K562 (cell line): ENCODE results near the gene HBP1. TPM values are rescaled to one million over a fixed set of nuclear protein-coding genes. Genes with fewer than 3 reads are reported as not detected.

Experiments used
- ARNT ChIP-seq, 2 experiments: fragments of 450-650 bp; IDR thresholded peaks; 2 replicates each; pipeline ENCODE4 v1.6.1; 2016; ENCODE audit warnings: mild to moderate bottlenecking in 1 of 2
- HEY1 ChIP-seq: fragments of 250-450 bp; sonication (Bioruptor Pico); IDR thresholded peaks from 2 replicates; pipeline ENCODE4 v1.5.0; 2020; ENCODE audit warnings: mild to moderate bottlenecking, moderate library complexity, borderline replicate concordance
- RBM22 ChIP-seq: fragments of 200-400 bp; formaldehyde crosslinking; IDR thresholded peaks from 2 replicates; pipeline ENCODE4 v1.6.1; 2018; ENCODE audit warnings: low read length, low read depth; ENCODE audit not compliant: poor library complexity, severe bottlenecking
- SMC3 ChIP-seq: conservative IDR thresholded peaks from 2 replicates; pipeline ENCODE4 v1.6.1; 2011; ENCODE audit warnings: low read depth, low read length, improper control_type of control experiment; ENCODE audit not compliant: insufficient read depth
- ZNF121 ChIP-seq: sonication (generic); formaldehyde crosslinking; conservative IDR thresholded peaks from 2 replicates; pipeline ENCODE4 v1.8.0; 2022; ENCODE audit warnings: missing genetic modification reagents
- polyA plus RNA-seq, 8 experiments: library from polyadenylated mRNA; depleted of rRNA in 4 of 8; stranded (reverse) in 5 of 8; unstranded in 3 of 8; fragments of >200 nt; fragmentation: Nextera tagmentation in 2 of 8; fragmentation: Illumina TruSeq in 1 of 8; extraction: Ambion mirVana in 2 of 8; extraction: Trizol in 1 of 8; gene quantifications; 2 replicates each; pipeline versions ENCODE4 v1.2.1 to v1.2.3, GENCODE V29; 2011 to 2014; ENCODE audit warnings: inconsistent platforms in 1 of 8, missing spikeins in 1 of 8
- total RNA-seq, 7 experiments: library from RNA; depleted of rRNA in 6 of 7; stranded (reverse); fragments of >200 nt in 6 of 7; fragmentation: Illumina TruSeq in 2 of 7; extraction: Trizol in 2 of 7; gene quantifications; 2 replicates each; pipeline versions ENCODE4 v1.2.1 to v1.2.3, GENCODE V29; 2011 to 2021; ENCODE audit warnings: low replicate concordance in 1 of 7
- TF ChIP-seq, protein P1 (sequence below), 2 experiments: fragments of 450-650 bp; IDR thresholded peaks; 2 replicates each; pipeline ENCODE4 v1.6.1; 2016; ENCODE audit warnings: mild to moderate bottlenecking in 2 of 2, borderline replicate concordance in 1 of 2, low read depth in 1 of 2, moderate library complexity in 1 of 2
- TF ChIP-seq, protein P2 (sequence below): fragments of 250-450 bp; sonication (Bioruptor Pico); IDR thresholded peaks from 2 replicates; pipeline ENCODE4 v1.8.0; 2021; ENCODE audit warnings: moderate library complexity, mild to moderate bottlenecking, inconsistent platforms
- TF ChIP-seq, protein P3 (sequence below): IDR thresholded peaks from 2 replicates; pipeline ENCODE4 v1.6.1; 2016; ENCODE audit warnings: missing genetic modification characterization, missing compliant biosample characterization
- TF ChIP-seq, protein P4 (sequence below): IDR thresholded peaks from 2 replicates; pipeline ENCODE4 v1.6.1; 2012; ENCODE audit warnings: low read depth, low read length, improper control_type of control experiment, borderline replicate concordance
- TF ChIP-seq, protein P5 (sequence below): sonication (generic); formaldehyde crosslinking; IDR thresholded peaks from 2 replicates; pipeline ENCODE4 v1.8.0; 2022; ENCODE audit warnings: mild to moderate bottlenecking, low read depth, missing genetic modification reagents

The HBP1 gene
- total and polyA plus RNA-seq, 9 of the 15 experiments (the other 6 are each of a cell fraction or from before 2014, with no cell fraction given), result 18.7 to 59.9 (median 27.0) TPM

DNA sequence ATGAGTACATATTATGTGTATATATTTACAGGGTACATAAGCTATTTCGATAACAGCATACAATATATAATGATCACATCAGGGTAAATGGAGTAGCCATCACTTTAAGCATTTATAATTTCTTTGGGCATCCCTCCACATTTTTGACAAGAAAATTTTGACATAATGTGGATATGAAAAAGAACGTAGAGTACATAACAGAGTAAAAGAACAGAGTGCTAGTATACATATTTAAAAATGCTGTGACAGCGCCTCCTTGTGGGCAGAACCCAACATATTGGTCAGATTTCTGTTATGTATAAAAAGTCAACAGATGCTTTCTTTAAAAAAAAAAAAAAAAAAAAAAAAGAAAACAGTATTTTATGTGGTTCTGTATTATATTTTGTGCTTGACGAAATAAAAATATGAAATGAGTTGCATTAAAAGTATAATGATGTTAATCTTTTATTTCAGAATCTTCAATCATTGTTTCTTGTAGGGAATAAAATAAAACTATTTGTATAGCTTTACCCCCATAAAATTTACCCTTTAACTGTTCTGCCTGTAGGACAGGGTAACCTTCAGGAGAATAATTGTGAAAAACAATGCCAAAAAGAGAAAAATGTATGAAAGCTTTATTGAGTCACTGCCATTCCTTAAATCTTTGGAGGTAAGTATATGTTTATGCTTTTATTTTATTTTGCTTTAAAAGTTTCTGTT is 18.3 kb upstream of the HBP1 start (continued):
- TF ChIP-seq, protein P1, sequence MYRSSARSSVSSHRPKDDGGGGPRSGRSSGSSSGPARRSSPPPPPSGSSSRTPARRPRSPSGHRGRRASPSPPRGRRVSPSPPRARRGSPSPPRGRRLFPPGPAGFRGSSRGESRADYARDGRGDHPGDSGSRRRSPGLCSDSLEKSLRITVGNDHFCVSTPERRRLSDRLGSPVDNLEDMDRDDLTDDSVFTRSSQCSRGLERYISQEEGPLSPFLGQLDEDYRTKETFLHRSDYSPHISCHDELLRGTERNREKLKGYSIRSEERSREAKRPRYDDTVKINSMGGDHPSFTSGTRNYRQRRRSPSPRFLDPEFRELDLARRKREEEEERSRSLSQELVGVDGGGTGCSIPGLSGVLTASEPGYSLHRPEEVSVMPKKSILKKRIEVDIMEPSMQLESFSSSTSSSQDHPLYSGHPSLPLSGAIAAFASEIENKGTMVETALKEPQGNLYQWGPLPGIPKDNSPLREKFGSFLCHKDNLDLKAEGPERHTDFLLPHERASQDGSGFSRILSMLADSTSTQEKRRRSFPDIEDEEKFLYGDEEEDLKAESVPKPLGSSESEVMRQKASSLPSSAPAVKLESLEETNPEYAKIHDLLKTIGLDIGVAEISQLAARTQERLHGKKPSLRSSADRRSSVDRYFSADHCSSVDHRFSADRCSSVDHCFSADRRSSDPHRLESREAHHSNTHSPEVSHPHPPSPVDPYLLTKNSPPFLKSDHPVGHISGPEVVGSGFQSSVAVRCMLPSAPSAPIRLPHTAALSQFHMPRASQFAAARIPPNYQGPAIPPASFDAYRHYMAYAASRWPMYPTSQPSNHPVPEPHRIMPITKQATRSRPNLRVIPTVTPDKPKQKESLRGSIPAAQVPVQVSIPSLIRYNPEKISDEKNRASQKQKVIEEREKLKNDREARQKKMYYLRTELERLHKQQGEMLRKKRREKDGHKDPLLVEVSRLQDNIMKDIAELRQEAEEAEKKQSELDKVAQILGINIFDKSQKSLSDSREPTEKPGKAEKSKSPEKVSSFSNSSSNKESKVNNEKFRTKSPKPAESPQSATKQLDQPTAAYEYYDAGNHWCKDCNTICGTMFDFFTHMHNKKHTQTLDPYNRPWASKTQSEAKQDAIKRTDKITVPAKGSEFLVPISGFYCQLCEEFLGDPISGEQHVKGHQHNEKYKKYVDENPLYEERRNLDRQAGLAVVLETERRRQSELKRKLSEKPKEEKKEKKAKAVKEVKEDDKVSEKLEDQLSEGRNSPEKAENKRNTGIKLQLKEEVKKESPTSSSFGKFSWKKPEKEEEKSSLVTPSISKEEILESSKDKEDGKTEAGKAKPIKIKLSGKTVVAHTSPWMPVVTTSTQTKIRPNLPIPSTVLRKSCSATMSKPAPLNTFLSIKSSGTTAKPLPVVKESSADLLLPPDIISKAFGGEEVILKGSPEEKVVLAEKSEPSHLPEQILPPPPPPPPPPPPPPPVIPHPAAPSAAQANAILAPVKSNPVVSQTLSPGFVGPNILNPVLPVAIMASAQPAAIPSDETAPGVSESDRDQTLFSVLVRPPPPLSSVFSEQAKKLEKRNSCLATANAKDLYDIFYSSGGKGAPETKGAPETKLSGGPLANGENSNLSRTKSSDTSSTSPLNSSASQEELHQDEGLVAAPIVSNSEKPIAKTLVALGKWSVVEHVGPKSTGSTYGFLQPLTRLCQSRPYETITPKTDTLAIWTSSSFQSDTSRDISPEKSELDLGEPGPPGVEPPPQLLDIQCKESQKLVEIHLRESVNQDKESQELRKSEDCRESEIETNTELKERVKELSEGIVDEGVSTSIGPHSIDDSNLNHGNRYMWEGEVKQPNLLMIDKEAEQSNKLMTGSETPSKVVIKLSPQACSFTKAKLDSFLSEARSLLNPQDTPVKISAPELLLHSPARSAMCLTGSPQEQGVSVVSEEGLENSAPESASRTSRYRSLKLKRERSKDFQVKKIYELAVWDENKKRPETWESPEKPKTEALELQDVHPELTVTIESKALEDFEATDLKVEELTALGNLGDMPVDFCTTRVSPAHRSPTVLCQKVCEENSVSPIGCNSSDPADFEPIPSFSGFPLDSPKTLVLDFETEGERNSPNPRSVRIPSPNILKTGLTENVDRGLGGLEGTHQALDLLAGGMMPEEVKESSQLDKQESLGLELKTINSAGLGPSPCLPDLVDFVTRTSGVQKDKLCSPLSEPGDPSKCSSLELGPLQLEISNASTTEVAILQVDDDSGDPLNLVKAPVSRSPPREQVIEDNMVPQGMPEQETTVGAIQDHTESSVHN (IDR thresholded peaks at IDR 0.05; ENCODE audit: borderline replicate concordance in 1 of 2, low read depth in 1 of 2), result 0 out of 4 replicates have a peak, but pooled peaks of 1 of the 2 experiments have one; percentile 22
- 0 out of 4 replicates have a peak, but pooled peaks of 1 of the 2 experiments have one; percentile 34 for TF ChIP-seq ARNT (IDR thresholded peaks at IDR 0.05)
- peak; percentile 87 for TF ChIP-seq SMC3
- TF ChIP-seq HEY1 (CRISPR knock-in tag), result no peak
- TF ChIP-seq, protein P2, sequence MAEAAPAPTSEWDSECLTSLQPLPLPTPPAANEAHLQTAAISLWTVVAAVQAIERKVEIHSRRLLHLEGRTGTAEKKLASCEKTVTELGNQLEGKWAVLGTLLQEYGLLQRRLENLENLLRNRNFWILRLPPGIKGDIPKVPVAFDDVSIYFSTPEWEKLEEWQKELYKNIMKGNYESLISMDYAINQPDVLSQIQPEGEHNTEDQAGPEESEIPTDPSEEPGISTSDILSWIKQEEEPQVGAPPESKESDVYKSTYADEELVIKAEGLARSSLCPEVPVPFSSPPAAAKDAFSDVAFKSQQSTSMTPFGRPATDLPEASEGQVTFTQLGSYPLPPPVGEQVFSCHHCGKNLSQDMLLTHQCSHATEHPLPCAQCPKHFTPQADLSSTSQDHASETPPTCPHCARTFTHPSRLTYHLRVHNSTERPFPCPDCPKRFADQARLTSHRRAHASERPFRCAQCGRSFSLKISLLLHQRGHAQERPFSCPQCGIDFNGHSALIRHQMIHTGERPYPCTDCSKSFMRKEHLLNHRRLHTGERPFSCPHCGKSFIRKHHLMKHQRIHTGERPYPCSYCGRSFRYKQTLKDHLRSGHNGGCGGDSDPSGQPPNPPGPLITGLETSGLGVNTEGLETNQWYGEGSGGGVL (CRISPR knock-in tag), result no peak
- TF ChIP-seq RBM22, result peak; percentile 50
- TF ChIP-seq, protein P3, sequence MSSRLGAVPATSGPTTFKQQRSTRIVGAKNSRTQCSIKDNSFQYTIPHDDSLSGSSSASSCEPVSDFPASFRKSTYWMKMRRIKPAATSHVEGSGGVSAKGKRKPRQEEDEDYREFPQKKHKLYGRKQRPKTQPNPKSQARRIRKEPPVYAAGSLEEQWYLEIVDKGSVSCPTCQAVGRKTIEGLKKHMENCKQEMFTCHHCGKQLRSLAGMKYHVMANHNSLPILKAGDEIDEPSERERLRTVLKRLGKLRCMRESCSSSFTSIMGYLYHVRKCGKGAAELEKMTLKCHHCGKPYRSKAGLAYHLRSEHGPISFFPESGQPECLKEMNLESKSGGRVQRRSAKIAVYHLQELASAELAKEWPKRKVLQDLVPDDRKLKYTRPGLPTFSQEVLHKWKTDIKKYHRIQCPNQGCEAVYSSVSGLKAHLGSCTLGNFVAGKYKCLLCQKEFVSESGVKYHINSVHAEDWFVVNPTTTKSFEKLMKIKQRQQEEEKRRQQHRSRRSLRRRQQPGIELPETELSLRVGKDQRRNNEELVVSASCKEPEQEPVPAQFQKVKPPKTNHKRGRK (tag), result peak; percentile 63; the same call in 1 of the 2 replicates
- no peak for TF ChIP-seq ZNF121 (CRISPR knock-in tag)
- TF ChIP-seq, protein P4, sequence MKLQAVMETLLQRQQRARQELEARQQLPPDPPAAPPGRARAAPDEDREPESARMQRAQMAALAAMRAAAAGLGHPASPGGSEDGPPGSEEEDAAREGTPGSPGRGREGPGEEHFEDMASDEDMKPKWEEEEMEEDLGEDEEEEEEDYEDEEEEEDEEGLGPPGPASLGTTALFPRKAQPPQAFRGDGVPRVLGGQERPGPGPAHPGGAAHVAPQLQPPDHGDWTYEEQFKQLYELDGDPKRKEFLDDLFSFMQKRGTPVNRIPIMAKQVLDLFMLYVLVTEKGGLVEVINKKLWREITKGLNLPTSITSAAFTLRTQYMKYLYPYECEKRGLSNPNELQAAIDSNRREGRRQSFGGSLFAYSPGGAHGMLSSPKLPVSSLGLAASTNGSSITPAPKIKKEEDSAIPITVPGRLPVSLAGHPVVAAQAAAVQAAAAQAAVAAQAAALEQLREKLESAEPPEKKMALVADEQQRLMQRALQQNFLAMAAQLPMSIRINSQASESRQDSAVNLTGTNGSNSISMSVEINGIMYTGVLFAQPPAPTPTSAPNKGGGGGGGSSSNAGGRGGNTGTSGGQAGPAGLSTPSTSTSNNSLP, result peak; percentile 85; the same call in 1 of the 2 replicates
- TF ChIP-seq, protein P5, sequence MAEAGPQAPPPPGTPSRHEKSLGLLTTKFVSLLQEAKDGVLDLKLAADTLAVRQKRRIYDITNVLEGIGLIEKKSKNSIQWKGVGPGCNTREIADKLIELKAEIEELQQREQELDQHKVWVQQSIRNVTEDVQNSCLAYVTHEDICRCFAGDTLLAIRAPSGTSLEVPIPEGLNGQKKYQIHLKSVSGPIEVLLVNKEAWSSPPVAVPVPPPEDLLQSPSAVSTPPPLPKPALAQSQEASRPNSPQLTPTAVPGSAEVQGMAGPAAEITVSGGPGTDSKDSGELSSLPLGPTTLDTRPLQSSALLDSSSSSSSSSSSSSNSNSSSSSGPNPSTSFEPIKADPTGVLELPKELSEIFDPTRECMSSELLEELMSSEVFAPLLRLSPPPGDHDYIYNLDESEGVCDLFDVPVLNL (CRISPR knock-in tag), result no peak
